Fibroblast of skin of left biceps (primary cell): ENCODE data around the gene ZNF30.
"Not testable (repeated sequence)": the region's sequence is repeated elsewhere in the genome, so short reads cannot be mapped to it uniquely, and the experiment has no call there.

ENCODE experiments used
- DNase-seq, 2 experiments: peaks; one replicate each; pipeline ENCODE4 v3.0.0-alpha.2; 2013; ENCODE audit warnings: low read depth in 2 of 2

ZNF30 gene

DNA sequence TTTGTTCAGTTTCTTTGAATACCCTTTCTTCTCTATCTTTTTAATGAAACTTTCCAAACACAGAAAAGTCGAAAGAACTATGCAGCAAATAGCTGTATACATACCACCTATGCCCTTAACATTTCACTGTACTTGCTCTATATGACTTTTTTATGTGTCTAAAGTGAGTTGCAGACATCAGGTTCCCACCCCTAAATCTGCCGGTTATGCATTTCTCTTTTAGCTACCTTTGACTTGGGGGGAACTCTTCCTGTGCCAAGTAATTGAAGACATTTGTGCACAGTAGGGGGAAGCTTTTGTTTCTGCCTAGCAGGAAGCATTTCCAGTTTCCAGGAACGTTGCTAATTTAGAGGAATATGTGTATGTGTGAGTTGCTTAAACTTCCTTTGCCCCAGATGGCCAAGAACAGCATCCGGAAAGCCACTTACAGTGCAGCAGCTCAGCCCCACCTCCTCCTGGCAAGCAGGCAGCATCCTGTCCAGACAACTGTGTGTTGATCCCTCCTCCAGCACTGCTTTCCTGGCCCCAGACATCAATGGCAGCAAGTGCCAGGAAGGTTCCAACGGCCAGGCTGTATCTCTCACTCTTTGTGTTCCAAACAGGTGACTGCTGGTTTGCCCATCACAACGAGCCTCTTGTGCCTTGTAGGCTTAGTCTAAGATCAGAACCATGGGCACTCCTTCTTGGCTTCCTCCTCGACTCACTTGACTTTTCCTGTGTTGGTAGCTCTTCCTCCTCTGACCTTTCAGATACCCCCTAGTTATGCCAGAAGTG is 58.7 kb downstream of the ZNF30 start:
- no peak for DNase-seq

DNA sequence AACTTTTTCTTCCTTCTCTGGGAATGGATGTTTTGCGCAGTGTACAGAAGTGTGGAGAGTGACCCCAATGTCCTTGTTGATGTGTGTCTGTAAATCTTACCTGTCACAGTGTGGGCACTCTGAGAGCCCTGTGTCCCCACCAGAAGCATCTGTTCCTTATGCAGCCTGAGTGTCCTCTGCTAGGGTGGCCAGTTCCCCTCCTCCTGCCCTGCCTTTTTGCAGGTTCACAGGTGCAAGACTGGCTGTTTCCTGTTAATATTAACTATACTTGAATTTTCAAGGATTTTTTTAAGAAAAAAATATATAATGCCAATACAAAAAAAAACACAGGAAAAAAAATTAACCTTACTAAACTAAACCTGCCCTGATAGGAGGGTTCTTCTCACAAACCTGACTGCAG is 61.4 kb downstream of the ZNF30 start:
- DNase-seq, result no peak

DNA sequence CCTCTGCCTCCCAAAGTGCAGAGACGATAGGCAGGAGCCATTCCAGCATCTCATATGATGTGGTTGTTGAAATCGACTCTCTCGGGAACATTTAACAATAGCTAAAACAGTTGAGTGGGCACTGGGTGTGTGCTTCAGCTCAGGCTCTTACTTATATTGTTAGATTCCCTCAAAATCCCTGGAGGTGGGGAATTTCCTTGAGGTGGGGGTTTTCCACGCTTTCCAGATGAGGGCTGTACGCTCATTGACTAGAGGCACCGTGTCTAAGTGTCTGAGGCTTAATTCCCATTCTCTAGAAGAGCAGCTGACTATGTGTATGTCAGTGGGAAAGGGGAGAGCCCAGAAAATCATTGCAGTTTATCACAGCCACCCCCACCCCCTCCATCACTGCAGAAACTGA is 62.6 kb downstream of the ZNF30 start:
- no peak for DNase-seq

DNA sequence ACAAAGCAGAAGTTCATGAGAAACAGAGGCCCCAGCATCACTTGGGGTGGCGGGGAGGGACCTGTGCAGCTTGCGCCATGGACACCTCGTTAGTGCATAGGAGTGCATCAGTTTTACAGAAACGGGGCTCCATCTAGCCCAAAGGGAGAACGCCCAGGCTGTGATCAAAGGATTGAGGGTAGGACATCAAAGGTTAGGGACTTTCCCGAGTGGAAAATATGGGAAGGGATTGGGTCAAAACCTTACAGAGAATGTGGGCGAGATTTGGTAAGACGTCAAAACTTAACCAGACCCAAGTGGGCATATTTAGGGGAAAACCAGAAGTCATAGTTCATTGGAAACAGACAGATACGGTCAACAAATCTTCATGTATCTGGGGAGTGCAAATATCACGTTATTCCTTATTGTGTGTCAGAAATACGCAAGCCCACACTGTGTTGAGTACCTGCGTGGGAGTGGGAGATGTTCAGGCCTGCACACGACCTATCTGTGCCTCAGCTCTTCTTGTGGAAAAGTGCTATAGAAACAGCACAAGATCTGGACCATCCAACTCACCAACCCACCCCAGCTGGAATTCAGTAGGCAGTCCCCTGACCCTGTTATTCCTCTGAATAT is 64.0 kb downstream of the ZNF30 start:
- DNase-seq, result no peak

DNA sequence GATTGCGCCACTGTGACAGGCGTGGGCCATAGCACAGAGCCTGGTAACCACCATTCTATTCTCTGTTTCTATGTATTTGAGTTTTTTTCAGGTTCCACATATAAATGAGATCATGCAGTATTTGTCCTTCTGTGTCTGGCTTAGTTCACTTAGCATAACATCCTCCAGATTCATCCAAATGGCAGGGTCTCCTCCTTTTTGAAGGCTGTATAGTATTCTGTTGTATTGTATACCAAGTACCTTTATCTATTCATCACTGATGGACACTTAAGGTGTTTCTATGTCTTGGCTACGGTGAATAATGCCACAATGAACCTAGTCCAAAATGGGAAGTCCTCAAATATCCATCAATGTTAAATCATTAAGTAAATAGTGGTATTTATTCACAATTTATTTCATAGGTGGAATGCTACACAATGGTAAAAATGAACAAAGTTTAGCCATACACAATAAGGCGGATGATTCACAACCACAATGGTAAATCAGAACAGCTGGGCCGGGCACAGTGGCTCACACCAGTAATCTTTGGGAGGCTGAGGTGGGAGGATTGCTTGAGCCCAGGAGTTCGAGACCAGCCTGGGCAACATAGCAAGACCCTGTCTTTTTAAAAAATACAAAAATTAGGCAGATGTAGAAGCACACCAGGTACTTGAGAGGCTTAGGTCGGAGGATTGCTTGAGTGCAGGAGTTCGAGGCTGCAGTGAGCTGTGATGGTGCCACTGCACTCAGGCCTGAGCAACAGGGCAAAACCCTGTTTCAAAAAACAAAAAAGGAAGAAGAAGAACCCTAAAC is 65.0 kb downstream of the ZNF30 start:
- no peak for DNase-seq

DNA sequence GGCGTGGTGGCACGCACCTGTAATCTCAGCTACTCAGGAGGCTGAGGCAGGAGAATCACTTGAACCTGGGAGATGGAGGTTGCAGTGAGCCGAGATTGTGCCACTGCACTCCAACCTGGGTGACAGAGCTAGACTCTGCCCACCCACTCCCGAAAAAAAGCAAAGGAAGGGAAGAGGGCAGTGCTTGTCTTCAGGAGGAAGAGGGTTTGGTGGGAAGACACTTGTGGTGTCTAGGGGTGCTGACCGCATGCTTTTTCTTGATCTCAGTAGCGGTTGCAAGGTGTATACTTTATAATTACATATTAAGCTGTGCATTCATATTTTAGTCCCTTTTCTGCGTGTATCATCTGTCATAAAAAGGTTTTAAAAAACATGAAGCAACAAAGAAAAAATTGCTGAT is 65.9 kb downstream of the ZNF30 start:
- DNase-seq, result not testable (repeated sequence)

DNA sequence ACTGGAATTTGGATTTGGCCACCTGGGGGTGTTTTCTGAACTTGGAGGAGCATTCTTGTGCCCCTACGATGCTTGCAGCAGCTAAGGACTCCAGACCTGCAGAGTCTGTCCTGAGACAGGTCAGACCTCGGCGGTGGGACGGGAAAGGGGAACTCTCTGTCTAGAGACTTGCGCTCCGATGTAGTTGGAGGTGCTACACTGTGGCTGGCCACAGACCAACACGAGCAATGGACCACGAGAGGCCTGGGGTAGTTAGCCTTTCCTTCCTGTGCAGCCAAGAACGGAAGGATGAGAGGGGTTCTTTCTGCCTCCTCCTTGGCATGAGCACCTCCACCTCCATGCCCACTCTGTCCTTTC is 67.6 kb downstream of the ZNF30 start:
- DNase-seq, result no peak
